ENCODE measurements around the gene MYADM.

Gene MYADM

GRCh38 chr19:53866865-53867224 lies 838 bp upstream of the MYADM start:
- TF ChIP-seq, protein P1, sequence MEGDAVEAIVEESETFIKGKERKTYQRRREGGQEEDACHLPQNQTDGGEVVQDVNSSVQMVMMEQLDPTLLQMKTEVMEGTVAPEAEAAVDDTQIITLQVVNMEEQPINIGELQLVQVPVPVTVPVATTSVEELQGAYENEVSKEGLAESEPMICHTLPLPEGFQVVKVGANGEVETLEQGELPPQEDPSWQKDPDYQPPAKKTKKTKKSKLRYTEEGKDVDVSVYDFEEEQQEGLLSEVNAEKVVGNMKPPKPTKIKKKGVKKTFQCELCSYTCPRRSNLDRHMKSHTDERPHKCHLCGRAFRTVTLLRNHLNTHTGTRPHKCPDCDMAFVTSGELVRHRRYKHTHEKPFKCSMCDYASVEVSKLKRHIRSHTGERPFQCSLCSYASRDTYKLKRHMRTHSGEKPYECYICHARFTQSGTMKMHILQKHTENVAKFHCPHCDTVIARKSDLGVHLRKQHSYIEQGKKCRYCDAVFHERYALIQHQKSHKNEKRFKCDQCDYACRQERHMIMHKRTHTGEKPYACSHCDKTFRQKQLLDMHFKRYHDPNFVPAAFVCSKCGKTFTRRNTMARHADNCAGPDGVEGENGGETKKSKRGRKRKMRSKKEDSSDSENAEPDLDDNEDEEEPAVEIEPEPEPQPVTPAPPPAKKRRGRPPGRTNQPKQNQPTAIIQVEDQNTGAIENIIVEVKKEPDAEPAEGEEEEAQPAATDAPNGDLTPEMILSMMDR (IDR thresholded peaks at IDR 0.05): no peak

GRCh38 chr19:53868091-53868891 lies 608 bp downstream of the MYADM start:
- TF ChIP-seq, protein P1 (IDR thresholded peaks at IDR 0.05): no peak

GRCh38 chr19:53868892-53869804 lies 1.5 kb downstream of the MYADM start:
- TF ChIP-seq, protein P1 (IDR thresholded peaks at IDR 0.05): no peak

DNA sequence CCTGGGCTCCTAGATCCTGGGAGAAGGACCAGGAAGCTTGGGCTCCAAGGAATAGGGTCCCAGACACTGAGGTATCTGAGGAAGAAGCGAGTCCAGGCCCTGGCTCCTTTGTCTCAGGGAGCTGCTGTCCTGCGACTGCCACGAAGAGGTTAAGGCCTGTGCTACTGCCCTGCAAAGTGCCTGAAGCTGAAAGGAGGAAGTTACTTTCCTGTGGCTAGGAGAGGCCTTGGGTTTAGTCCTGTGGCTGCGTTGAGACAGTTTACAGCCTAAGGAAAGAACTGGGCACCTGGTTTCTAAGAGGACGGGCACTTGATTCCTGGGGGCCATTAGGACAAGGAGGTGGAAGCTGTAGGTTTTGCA lies 2.8 kb downstream of the MYADM start:
- TF ChIP-seq, protein P1 (IDR thresholded peaks at IDR 0.05): no peak

DNA sequence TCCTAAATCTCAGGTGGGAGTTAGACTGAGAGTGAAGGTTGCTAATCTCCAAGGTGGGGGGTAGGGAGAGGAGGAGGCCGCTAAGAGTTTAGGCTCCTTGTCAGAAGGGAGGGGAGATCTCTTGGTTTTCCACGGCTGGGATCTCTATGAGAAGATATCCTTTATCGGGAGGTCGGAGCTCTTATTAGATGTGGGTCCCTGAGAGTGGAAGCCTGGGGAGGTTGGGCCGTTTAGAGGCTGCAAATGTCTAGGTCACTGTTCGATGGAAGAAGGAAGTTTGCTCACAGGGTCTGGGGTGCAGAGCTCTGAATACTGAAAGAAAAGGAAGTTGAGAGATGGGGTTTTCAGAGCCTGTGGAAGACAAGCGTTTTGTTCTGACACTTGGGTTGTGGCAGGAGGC lies 3.8 kb downstream of the MYADM start:
- TF ChIP-seq, protein P1 (IDR thresholded peaks at IDR 0.05): no peak

DNA sequence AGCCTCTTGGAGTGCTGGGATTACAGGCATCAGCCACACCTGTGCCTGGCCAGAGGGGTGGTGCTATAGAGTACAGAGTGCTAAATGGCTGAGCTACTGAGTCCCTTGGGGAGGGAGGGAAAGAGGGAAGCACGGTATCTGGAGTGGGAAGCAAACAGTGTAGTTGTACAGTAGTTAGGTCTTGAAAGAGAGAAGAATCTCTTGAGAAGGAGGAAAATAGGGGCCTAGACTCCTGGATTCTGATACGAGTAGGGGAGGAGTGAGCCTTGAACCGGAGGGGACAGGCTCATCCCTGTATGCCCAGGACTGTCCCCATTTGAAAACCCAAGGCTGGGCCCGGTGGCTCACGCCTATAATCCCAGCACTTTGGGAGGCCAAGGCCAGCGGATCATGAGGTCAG lies 5.1 kb downstream of the MYADM start:
- TF ChIP-seq, protein P1 (IDR thresholded peaks at IDR 0.05): no peak

- TF ChIP-seq, protein P1 (IDR thresholded peaks at IDR 0.05): no peak
These were observed 6.3 kb downstream of the MYADM start for GRCh38 chr19:53873773-53874605.

All from LNCAP (cell line).